Fibroblast of villous mesenchyme (primary cell): ENCODE results near the gene PATL1. TPM values are rescaled to one million over a fixed set of nuclear protein-coding genes. Genes with fewer than 3 reads are reported as not detected.

ENCODE experiments used
- DNase-seq: peaks from one replicate; pipeline ENCODE4 v3.0.0-alpha.2; 2010; ENCODE audit warnings: low read depth
- H3K4me3 ChIP-seq: 2 replicates; pipeline ENCODE4 v1.5.1; 2011; ENCODE audit warnings: low read depth, mild to moderate bottlenecking, low read length
- CTCF ChIP-seq: IDR thresholded peaks from 2 replicates; pipeline ENCODE4 v1.5.1; 2012; ENCODE audit warnings: low read depth, mild to moderate bottlenecking, low read length; ENCODE audit not compliant: insufficient read depth
- total RNA-seq: library from RNA; depleted of rRNA; stranded (reverse); fragments of >200 nt; gene quantifications from 2 replicates; pipeline ENCODE4 v1.2.3, GENCODE V29; 2012

The PATL1 gene
- 15.5 and 17.1 TPM in 2 replicates for total RNA-seq

DNA sequence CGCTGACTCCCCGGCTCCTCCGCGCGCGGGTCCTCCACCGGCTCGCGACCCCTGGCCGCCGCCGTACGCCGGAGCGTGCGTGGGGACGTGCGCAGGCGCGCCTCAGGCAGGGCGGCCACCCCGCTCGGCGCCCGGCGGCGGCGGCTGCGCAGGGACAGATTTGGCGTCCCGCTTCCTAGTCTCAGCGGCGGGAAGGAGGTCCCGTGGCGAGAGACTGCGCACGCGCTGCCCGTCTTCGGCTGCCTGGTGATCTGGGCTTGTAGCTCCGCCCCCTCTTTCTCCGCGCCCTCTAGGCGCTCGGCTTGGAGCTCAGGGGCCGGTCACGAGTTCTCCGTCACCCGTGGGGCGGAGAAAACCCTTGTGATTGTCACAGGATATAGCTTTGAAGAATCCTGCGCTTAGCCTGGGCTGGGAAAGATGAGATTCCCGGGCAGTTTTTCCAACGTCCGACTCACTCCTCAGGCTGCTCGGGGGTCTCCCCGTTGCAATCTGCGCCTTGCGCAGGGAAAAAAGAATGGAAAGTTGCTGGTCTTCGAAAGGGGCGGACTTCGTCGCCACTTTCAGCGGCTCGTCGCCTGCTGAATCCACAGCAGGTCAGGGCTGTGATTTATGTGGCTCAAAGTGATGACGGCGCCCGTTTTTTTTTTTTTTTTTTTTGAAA, at the start of gene PATL1:
Gene PATL1 (minus strand): TSS at position 88 of the 661 bp plus-strand sequence. CDS start 142 bp downstream, outside the sequence.
- H3K4me3 ChIP-seq: peak within 1 kb of the TSS; percentile 89
- DNase-seq: peak; percentile 100
- TF ChIP-seq CTCF: no peak

DNA sequence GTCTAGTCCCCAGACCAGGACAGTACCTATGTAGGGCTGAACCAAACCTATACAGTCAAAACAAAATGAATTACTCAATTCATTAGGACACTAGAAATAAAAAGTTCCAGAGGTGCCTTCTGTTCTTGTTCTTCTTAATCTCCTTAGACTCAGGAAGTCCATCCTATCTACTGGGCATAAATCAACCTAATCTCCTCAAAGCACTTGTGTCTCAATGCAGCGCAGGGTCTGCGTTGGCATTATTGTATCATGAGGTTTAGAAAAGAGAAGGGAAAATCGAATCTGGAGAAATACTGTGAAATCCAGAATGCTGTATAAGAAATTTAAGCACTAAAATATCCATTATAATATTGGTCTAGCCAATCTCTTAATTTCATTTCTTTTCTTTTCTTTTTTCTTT, 47.2 kb upstream of the PATL1 start:
- DNase-seq: peak; percentile 12
- H3K4me3 ChIP-seq: no peak overlapping the region
- no peak for TF ChIP-seq CTCF

- TF ChIP-seq CTCF: no peak
- H3K4me3 ChIP-seq: no peak within 1 kb of the TSS
- no peak for DNase-seq
These were observed 44.9 kb upstream of the PATL1 start, which contains the start of gene OR10V1 for GRCh38 chr11:59713745-59714144. Gene OR10V1, minus strand, starts transcription at chr11:59713845. Its CDS starts 0 bp downstream, at chr11:59713845.

- DNase-seq: no peak
- no peak for TF ChIP-seq CTCF
- H3K4me3 ChIP-seq: no peak overlapping the region
These were observed 41.5 kb upstream of the PATL1 start for GRCh38 chr11:59710136-59710847.

DNA sequence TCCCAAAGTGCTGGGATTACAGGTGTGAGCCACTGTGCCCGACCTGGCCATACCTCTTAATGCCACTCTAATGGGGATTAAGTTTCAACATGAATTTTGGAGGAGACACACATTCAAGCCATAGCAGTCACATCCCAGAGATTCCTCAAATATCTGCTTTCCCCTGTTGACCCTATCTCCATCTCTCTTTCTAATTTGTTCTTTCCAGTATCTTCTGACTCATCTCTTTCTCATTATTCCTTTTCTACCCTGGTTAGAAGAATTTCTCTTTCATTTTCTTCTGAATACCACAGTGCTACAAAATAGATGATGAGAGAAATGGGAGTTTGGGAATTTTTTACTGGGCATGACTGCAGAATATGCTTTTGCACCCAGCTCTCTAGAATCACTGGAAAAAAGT, 39.7 kb upstream of the PATL1 start:
- H3K4me3 ChIP-seq: no peak overlapping the region
- no peak for TF ChIP-seq CTCF
- no peak for DNase-seq

DNA sequence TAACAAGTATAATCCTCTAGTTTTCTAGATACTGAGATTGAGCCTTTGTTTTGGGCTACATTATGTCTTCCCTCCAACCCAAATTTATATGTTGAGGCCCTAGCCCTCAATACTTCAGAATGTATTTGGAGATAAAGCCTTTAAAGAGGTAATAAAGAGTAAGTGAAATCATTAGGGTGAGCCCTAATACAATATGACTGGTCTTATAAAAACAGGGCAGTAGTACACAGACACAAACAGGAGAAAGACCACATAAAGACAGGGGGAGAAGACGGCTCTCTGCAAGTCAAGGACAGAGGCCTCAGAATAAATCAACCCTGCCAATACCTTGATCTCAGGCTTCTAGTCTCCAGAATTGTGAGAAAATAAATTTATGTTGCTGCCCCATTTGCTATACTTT, 38.5 kb upstream of the PATL1 start:
- TF ChIP-seq CTCF: no peak
- DNase-seq: no peak
- H3K4me3 ChIP-seq: no peak overlapping the region
